ENCODE measurements around the gene CTDSP1.

DNA sequence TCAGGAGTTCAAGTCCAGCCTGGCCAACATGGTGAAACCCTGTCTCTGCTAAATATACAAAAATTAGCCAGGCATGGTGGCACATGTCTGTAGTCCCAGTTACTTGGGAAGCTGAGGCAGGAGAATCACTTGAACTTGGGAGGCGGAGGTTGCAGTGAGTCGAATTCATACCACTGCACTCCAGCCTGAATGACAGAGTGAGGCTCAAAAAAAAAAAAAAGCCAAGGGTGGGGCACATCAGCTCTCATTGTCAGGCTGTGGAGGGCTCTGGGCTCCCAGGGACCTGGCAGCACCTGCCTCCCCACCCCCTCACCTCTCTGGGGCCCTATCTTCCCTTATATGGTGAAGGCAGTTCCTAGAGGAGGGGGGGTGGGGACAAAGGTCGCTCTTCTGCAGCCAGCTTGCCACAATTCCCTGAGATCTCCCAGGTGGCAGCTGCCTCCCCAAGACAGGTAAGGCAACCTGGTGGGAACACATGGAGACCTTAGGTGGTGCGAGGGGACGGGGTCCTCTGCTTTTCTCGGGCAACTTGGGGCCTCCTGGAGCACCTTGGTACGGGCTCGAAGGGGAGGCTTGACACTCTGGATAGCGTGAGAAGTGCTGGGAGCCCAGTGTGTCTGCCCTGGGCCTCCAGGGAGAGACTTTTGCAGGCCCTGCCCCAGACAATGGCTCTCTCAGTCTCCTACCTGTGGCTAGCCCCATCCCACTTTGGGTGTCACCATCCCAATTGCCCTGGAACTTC lies 19.2 kb downstream of the CTDSP1 start, which contains the start of gene VIL1:
- TF ChIP-seq, protein P1, sequence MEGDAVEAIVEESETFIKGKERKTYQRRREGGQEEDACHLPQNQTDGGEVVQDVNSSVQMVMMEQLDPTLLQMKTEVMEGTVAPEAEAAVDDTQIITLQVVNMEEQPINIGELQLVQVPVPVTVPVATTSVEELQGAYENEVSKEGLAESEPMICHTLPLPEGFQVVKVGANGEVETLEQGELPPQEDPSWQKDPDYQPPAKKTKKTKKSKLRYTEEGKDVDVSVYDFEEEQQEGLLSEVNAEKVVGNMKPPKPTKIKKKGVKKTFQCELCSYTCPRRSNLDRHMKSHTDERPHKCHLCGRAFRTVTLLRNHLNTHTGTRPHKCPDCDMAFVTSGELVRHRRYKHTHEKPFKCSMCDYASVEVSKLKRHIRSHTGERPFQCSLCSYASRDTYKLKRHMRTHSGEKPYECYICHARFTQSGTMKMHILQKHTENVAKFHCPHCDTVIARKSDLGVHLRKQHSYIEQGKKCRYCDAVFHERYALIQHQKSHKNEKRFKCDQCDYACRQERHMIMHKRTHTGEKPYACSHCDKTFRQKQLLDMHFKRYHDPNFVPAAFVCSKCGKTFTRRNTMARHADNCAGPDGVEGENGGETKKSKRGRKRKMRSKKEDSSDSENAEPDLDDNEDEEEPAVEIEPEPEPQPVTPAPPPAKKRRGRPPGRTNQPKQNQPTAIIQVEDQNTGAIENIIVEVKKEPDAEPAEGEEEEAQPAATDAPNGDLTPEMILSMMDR (IDR thresholded peaks at IDR 0.05; ENCODE audit: insufficient read depth, low read depth, low read length) = no peak
- no peak for TF ChIP-seq EZH2 (IDR thresholded peaks at IDR 0.05; ENCODE audit: insufficient read depth, low read length)

Data from astrocyte (in vitro differentiated cells and primary cell).